ENCODE measurements around the gene FOXA2. TPM values are rescaled to one million over a fixed set of nuclear protein-coding genes. Genes with fewer than 3 reads are reported as not detected.
"Not testable (repeated sequence)": the region's sequence is repeated elsewhere in the genome, so short reads cannot be mapped to it uniquely, and the experiment has no call there.

FOXA2 gene
- total RNA-seq, 1 donor from 2014 or later = 0.04 TPM

GRCh38 chr20:22611636-22612035 is 27.3 kb upstream of the FOXA2 start:
- no peaks in the 10 kb centered on the region for H3K36me3 ChIP-seq (ENCODE audit: control insufficient read depth, insufficient read depth, low read length)
- no peak for TF ChIP-seq CTCF (IDR thresholded peaks at IDR 0.05; ENCODE audit: insufficient read depth, low read length, poor library complexity, severe bottlenecking)
- no peaks in the 10 kb centered on the region for H3K27me3 ChIP-seq (ENCODE audit: control insufficient read depth, insufficient read depth, low read length)
- no peak for DNase-seq (ENCODE audit: low read depth)
- H3K4me3 ChIP-seq (ENCODE audit: low read depth, low read length) = no peak overlapping the region

GRCh38 chr20:22607695-22608094 is 23.3 kb upstream of the FOXA2 start:
- TF ChIP-seq CTCF (IDR thresholded peaks at IDR 0.05; ENCODE audit: insufficient read depth, low read length, poor library complexity, severe bottlenecking) = no peak
- H3K4me3 ChIP-seq (ENCODE audit: low read depth, low read length) = no peak overlapping the region
- H3K36me3 ChIP-seq (ENCODE audit: control insufficient read depth, insufficient read depth, low read length) = no peaks in the 10 kb centered on the region
- DNase-seq (ENCODE audit: low read depth) = no peak
- no peaks in the 10 kb centered on the region for H3K27me3 ChIP-seq (ENCODE audit: control insufficient read depth, insufficient read depth, low read length)

- Histone ChIP-seq H3K27me3 (ENCODE audit: control insufficient read depth, insufficient read depth, low read length) (no peaks in the 10 kb centered on the region), H3K36me3 (ENCODE audit: control insufficient read depth, insufficient read depth, low read length) (no peaks in the 10 kb centered on the region), H3K4me3 (ENCODE audit: low read depth, low read length) (no peak overlapping the region)
- TF ChIP-seq CTCF (IDR thresholded peaks at IDR 0.05; ENCODE audit: insufficient read depth, low read length, poor library complexity, severe bottlenecking) = no peak
- no peak for DNase-seq (ENCODE audit: low read depth)
Measured at GRCh38 chr20:22604815-22605214, 20.4 kb upstream of the FOXA2 start.

- no peaks in the 10 kb centered on the region for H3K36me3 ChIP-seq (ENCODE audit: control insufficient read depth, insufficient read depth, low read length)
- no peaks in the 10 kb centered on the region for H3K27me3 ChIP-seq (ENCODE audit: control insufficient read depth, insufficient read depth, low read length)
- no peak for TF ChIP-seq CTCF (IDR thresholded peaks at IDR 0.05; ENCODE audit: insufficient read depth, low read length, poor library complexity, severe bottlenecking)
- H3K4me3 ChIP-seq (ENCODE audit: low read depth, low read length) = no peak overlapping the region
- no peak for DNase-seq (ENCODE audit: low read depth)
Measured at GRCh38 chr20:22601361-22602141, 17.2 kb upstream of the FOXA2 start.

GRCh38 chr20:22599258-22599657 is 14.9 kb upstream of the FOXA2 start:
- not testable (repeated sequence) for H3K27me3 ChIP-seq (ENCODE audit: control insufficient read depth, insufficient read depth, low read length); H3K4me3 ChIP-seq (ENCODE audit: low read depth, low read length); H3K36me3 ChIP-seq (ENCODE audit: control insufficient read depth, insufficient read depth, low read length)

GRCh38 chr20:22597303-22597702 is 12.9 kb upstream of the FOXA2 start:
- no peak for DNase-seq (ENCODE audit: low read depth)
- TF ChIP-seq CTCF (IDR thresholded peaks at IDR 0.05; ENCODE audit: insufficient read depth, low read length, poor library complexity, severe bottlenecking) = no peak
- no peaks in the 10 kb centered on the region for H3K36me3 ChIP-seq (ENCODE audit: control insufficient read depth, insufficient read depth, low read length)
- peaks cover 2% of the 10 kb centered on the region for H3K27me3 ChIP-seq (ENCODE audit: control insufficient read depth, insufficient read depth, low read length)
- no peak overlapping the region for H3K4me3 ChIP-seq (ENCODE audit: low read depth, low read length)

More at GRCh38 chr20:22599258-22599657, 14.9 kb upstream of the FOXA2 start:
- not testable (repeated sequence) for DNase-seq (ENCODE audit: low read depth)
